Measurements from ENCODE around the gene C20orf96.

The C20orf96 gene

DNA sequence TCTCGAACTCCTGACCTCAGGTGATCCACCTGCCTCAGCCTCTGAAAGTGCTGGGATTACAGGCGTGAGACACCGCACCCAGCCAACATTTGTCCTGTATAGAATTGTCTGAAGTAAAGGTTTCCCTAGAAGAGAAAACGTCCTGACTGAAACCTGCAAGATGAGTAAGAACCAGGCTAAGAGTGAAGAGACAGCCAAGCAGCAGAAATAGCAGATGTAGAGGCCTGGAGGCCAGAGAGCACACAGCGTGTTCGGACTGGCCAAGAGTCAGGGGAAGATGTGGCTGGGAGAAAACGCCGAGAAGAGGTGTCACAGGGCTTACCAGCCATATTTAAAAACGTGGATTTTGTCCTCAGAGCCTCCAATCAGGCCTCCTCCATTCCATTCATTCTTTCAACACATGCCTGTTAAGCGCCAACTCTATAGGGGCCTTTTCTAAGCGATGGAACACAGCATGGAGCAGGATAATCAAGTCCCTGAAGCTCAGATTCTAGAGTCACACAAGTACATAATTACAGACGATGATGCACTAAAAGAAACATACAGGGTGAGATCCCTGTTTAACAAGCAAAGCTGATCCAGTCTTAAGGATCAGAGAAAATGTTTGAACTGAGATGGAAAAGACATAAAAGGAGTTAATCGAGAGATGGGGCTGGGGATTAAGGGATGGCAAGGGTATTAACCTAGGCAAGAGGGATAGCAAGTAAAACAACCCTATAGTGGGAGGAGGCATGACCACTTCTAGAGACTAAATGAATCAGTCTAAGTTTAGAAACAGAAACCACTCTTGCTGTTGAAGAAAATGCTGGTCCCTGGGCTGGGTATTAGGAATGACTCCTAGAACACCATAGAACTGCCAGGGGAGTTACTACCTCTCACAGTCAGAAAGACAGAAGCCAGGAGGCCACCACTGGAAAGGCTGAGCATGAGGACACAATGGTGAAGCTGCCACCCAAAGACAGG, 11.6 kb upstream of the C20orf96 start:
- DNase-seq (ENCODE audit: low read depth) = peak; percentile 58
- TF ChIP-seq, protein P1, sequence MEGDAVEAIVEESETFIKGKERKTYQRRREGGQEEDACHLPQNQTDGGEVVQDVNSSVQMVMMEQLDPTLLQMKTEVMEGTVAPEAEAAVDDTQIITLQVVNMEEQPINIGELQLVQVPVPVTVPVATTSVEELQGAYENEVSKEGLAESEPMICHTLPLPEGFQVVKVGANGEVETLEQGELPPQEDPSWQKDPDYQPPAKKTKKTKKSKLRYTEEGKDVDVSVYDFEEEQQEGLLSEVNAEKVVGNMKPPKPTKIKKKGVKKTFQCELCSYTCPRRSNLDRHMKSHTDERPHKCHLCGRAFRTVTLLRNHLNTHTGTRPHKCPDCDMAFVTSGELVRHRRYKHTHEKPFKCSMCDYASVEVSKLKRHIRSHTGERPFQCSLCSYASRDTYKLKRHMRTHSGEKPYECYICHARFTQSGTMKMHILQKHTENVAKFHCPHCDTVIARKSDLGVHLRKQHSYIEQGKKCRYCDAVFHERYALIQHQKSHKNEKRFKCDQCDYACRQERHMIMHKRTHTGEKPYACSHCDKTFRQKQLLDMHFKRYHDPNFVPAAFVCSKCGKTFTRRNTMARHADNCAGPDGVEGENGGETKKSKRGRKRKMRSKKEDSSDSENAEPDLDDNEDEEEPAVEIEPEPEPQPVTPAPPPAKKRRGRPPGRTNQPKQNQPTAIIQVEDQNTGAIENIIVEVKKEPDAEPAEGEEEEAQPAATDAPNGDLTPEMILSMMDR (IDR thresholded peaks at IDR 0.05; ENCODE audit: insufficient read depth, low read depth, low read length, missing control alignments) = no peak
- no peak overlapping the region for H3K4me3 ChIP-seq (ENCODE audit: low read length)

DNA sequence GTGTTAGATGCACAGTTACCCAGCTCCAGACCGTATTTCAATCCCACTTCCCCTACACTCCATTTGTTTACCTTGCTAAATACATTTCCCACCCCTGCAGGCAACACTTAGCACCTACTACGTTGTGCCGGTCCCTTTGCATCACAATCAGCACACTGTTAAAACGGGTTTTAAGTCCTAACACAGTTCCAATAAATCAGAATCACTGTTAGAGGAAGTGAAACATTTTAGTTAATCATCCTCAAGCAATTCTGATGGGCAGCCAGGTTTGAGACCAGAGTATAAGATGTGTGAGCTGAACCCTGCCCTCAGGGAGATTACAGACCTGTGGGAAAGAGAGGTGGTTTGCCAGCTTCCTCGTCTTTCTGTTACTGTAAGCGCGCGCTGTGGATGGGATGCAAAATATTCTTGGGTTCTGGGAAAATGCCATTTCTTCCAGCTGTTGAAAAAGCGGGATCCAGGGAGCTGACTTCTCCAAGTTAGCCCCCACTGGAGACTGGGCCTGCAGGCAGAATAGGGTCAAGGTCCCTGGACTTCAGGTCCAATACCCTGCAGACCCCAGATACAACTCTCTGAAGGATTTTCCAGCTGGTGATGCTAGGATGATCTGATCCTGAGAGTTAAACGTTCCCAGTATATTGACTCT, 9.9 kb upstream of the C20orf96 start:
- DNase-seq (ENCODE audit: low read depth) = no peak
- TF ChIP-seq, protein P1 (IDR thresholded peaks at IDR 0.05; ENCODE audit: insufficient read depth, low read depth, low read length, missing control alignments) = no peak
- no peak overlapping the region for H3K4me3 ChIP-seq (ENCODE audit: low read length)

DNA sequence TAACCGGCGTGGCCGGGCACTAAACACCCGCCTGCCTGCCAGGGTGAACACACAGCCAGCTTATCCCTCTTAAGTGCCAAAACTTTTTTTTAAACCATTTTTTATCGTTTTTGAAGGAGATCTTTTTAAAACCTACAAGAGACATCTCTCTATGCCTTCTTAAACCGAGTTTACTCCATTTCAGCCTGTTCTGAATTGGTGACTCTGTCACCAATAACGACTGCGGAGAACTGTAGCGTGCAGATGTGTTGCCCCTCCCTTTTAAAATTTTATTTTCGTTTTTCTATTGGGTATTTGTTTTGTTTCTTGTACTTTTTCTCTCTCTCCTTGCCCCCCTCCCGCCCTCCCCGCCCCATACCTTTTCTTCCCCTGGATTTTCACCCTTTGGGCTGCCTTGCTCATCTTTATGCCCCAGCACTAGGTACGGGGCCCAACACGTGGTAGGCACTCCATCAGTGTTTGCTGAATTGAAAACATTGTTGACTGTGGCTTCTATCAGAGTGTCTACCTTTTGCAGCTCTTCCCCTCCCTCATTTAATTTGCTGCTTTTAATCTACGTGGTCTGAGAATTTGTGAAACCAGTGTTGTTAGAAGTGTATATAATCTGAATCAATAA, 8.3 kb upstream of the C20orf96 start:
- TF ChIP-seq, protein P1 (IDR thresholded peaks at IDR 0.05; ENCODE audit: insufficient read depth, low read depth, low read length, missing control alignments) = no peak
- H3K4me3 ChIP-seq (ENCODE audit: low read length) = peak overlapping the region; percentile 92
- DNase-seq (ENCODE audit: low read depth) = no peak

DNA sequence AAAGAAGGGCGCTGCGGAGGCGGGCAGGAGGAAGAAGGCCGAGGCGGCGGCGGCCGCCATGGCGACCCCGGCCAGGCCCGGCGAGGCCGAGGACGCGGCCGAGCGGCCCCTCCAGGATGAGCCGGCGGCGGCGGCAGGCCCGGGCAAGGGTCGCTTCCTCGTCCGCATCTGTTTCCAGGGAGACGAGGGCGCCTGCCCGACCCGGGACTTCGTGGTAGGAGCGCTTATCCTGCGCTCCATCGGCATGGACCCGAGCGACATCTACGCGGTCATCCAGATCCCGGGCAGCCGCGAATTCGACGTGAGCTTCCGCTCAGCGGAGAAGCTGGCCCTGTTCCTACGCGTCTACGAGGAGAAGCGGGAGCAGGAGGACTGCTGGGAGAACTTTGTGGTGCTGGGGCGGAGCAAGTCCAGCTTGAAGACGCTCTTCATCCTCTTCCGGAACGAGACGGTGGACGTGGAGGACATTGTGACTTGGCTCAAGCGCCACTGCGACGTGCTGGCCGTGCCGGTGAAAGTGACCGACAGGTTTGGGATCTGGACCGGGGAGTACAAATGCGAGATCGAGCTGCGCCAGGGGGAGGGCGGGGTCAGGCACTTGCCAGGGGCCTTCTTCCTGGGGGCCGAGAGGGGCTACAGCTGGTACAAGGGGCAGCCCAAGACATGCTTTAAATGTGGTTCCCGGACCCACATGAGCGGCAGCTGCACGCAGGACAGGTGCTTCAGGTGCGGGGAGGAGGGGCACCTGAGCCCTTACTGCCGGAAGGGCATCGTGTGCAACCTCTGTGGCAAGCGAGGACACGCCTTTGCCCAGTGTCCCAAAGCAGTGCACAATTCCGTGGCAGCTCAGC, 7.6 kb upstream of the C20orf96 start:
- DNase-seq (ENCODE audit: low read depth) = peak; percentile 61
- TF ChIP-seq, protein P1 (IDR thresholded peaks at IDR 0.05; ENCODE audit: insufficient read depth, low read depth, low read length, missing control alignments) = no peak
- peak overlapping the region; percentile 92 for H3K4me3 ChIP-seq (ENCODE audit: low read length)

DNA sequence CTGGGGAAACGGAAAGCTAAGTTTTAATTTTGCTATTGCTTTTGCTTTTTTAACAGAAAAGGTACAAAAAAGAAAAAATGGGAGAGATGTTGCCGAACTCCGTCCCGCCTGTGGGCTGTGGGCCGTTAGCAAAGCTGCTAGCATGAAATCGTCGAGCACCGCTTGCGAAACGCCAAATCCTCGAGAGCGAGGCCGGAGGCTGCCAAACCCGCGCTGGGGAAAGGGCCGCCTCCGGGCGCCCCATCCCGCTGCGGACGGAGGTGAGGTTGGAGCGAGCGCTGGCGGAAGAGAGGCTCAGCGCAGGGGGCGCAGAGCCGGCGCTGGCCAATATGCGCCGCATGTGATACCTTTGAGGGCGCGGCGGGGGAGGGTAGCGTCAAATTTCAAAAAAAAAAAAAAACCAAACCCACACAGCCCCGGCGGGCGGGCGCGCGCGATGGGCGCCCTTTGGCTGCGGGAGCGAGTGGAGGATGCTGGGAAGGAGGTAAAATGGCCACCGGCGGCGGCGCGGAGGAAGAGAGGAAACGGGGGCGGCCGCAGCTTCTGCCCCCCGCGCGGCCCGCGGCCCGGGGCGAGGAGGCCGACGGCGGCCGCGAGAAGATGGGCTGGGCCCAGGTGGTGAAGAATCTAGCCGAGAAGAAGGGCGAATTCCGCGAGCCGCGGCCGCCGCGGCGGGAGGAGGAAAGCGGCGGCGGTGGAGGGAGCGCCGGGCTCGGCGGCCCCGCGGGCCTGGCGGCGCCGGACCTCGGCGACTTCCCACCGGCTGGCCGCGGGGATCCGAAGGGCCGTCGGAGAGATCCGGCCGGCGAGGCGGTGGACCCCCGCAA, 6.8 kb upstream of the C20orf96 start, which contains the start of gene ZCCHC3:
Gene ZCCHC3, plus strand, starts transcription at position 473 of the 827 bp plus-strand sequence. Its CDS starts 17 bp downstream, at position 490.
- TF ChIP-seq, protein P1 (IDR thresholded peaks at IDR 0.05; ENCODE audit: insufficient read depth, low read depth, low read length, missing control alignments) = no peak
- peak within 1 kb of the TSS; percentile 92 for H3K4me3 ChIP-seq (ENCODE audit: low read length)
- DNase-seq (ENCODE audit: low read depth) = peak; percentile 90
